ENCODE results near the gene PFKP.

PFKP gene

DNA sequence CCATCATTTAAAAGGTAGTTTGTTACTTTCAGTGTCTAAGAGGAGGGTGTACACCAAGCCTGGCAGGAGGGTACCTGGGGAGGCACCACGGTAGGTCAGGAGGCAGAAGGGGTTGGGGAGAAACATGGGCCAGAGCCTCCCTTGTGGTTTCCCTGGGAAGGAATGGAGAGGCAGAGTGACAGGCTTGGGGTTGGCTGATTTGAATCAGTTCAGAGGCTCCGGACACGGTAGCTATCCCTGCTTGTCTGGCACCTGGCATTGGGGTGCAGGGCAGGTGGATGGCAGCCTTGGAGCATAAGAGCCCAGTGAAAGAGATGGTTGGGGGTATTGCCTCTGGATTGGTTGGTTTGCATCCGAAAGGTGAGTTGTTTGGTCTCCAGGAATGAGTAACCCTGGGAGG is 30.2 kb upstream of the PFKP start:
- no peak for TF ChIP-seq CTCF (IDR thresholded peaks at IDR 0.05)

DNA sequence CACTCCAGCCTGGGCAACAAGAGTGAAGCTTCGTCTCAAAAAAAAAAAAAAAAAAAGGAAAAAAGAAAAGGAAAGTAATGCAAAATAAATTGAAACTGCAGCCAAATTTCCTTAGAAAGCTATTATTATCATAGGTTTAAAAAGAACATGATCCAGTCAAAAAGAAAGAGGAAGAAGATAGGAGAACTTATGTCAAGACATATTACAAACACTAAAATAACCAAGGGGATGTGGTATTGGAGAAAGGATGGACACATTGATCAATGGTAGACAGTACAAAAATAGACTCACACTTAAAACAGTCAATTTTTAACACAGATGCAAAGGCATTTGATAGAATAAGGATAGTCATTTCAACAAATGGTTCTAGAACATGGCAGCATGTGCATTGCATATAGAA is 27.3 kb upstream of the PFKP start:
- no peak for TF ChIP-seq CTCF (IDR thresholded peaks at IDR 0.05)

GRCh38 chr10:3042589-3042988 is 24.8 kb upstream of the PFKP start:
- no peak for TF ChIP-seq CTCF (IDR thresholded peaks at IDR 0.05)

DNA sequence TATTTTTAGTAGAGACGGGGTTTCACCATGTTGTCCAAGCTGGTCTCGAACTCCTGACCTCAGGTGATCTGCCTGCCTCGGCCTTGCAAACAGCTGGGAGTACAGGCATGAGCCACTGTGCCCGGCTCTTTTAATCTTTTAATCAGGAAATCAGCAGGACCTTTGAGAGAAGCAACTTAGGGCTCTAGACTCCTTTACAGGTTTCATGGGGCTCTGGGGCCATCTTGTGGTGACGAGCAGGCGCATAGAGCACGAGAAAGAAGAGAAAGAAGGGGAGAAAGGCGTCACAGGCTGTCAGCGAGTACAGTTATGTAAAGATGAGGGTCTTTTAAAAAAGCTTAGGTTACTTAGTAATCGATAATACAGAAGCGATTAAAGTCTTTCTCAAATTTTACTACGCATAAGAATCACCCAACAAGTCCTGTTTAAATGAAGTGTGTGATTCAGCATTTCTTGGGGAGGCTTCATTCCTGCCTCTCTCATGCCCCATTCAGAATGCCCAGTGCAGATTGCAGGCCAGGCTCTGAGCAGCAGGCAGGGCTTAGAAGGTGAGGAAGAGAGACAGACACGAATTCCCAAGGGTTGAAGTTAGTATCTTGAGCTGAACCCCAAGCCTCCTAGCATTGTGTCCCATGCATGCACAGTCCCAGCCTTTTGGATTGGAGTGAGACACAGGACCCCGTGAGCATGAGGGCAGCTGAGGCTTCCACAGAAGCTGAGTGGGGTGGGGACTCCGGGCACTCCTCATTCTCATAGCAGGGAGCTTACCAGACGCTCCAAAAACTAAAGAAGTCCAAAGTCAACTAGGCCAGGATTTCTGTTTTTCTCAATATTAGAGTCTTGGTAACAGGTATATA is 23.6 kb upstream of the PFKP start:
- TF ChIP-seq CTCF (IDR thresholded peaks at IDR 0.05), result peak; percentile 77

DNA sequence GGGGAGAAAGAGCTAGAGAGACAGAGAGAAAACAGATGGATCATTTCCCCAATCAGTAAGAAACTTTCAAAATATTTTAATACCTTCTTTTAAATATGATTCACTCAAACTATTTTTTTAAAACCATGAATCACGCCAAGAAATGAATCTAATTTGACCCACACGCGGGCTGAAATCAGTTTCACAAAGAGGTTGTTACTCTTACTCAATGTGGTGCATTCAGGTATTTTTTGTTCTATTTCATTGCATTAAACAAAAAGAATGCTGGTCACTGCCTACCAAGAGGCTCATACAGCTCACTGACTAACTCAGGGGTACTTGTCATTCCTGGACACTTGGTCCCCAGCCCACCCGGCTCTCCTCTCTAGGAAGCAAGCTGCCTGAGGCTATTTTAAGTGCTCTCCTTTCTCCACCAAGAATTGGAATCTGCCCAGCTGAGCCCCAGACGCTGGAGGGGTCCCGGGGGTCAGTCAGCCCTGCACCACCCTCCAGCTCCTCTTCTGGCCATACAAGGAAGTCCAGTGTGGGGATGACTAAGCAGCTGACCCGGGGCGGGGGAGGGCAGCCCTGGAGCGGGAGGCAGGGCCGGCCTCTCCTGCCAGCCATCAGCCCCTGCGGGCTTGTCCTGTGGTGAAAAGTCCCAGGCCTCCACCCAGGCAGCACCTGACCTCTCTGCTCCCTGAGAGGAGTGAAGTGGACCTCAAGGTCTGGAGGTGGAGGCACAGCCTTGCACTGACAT is 21.7 kb upstream of the PFKP start:
- no peak for TF ChIP-seq CTCF (IDR thresholded peaks at IDR 0.05)

DNA sequence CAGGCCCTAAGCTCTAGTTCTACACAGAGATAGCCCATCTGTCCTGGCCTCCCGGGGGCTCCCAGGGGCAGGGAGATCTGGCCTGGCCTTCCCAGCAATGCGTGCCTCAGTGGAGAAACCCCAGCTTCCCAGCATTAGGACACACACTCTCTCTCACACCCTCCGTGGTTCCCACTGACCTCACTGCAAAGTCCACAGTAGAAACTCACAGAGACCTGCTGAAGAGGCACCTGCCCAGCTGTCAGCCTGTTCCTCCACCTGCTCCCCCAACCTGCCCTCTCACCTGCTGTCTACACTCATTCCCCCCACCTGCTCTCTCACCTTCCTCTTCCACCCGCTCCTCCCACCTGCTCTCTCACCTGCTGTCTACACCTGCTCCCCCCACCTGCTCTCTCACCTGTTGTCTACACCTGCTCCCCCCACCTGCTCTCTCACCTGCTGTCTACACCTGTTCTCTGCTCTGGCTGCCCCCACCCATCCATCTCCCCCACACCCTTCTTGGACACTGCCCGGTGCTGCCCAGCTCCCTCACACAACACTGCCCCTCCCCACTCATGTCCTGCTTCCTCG is 21.1 kb upstream of the PFKP start:
- no peak for TF ChIP-seq CTCF (IDR thresholded peaks at IDR 0.05)

DNA sequence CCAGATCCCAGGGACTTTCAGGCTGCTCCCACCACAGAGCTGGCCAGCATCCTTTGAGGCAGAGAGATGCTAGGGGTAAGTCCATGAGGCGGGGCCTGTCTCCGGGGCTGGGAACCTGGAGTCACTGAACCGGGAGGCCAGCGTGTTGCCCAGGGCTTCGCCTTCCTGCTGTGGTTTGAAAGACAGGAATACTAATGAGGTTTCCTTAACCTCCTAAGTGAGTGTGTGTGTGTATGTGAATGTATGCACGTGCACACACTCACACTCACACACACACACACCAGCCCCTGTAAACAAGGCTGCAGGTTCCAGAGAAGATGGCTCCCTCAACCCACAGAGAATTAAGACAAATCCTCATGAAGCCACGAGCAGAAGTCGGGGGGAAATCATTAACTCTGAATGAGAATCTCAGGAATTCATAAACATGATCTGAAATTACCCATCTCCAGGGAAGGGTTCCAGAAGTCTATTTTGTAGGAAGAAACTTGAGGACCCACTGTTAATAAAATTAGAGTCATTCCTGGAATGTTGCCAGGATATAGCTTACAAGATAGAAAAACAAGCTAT is 20.3 kb upstream of the PFKP start:
- TF ChIP-seq CTCF (IDR thresholded peaks at IDR 0.05), result no peak
